ENCODE measurements around the gene NDRG2. TPM values are rescaled to one million over a fixed set of nuclear protein-coding genes. Genes with fewer than 3 reads are reported as not detected.

NDRG2 gene
- total and polyA plus RNA-seq, 9 of the 15 experiments (the other 6 are each of a cell fraction or from before 2014, with no cell fraction given) = 10.1 to 105 (median 41.0) TPM

GRCh38 chr14:21015312-21015711, 9.5 kb downstream of the NDRG2 start:
- Histone ChIP-seq H4K20me1 (replicated peaks; ENCODE audit: control insufficient read depth, insufficient read depth, low read length) (no peaks in the 10 kb centered on the region), H3K9me1 (ENCODE audit: control insufficient read depth, insufficient read depth, low read length) (no peaks in the 10 kb centered on the region), H3K9ac (ENCODE audit: insufficient read depth in 1 of 2, low read depth in 2 of 2, low read length in 2 of 2) (no peak overlapping the region), H3K27ac (ENCODE audit: extremely low read depth, low read depth, low read length) (no peak overlapping the region), H3K79me2 (ENCODE audit: control insufficient read depth, insufficient read depth, low read length) (no peaks in the 10 kb centered on the region), H3K36me3 (ENCODE audit: control insufficient read depth, insufficient read depth, low read length) (peaks cover 23% of the 10 kb centered on the region; the same call in 1 of the 3 replicates), H3K4me1 (replicated peaks in 1 of 2; ENCODE audit: control insufficient read depth in 2 of 2, insufficient read depth in 2 of 2, low read length in 2 of 2) (peaks cover 0 to 7% of the 10 kb centered on the region in 2 experiments; a peak in 1 of 5 replicates), H3K4me3 (no peak overlapping the region), H3K4me2 (ENCODE audit: insufficient read depth, low read length) (no peak overlapping the region), H2AFZ (ENCODE audit: low read depth, low read length) (no peak overlapping the region), H3K27me3 (ENCODE audit: control insufficient read depth in 2 of 2, insufficient read depth in 2 of 2, low read length in 2 of 2) (no peaks in the 10 kb centered on the region), H3K9me3 (replicated peaks; ENCODE audit: control insufficient read depth, insufficient read depth, low read depth, low read length) (no peaks in the 10 kb centered on the region)
- intact Hi-C loops (cut with micrococcal nuclease) (loop anchor here (2.0 kb wide), 1 partner anchor 79 kb away; no protein-coding TSS in a partner anchor), in situ Hi-C loops (cut with MboI) (no loop called here)
- FAIRE-seq = no peak
- 59% methylated on average over 6 of the region's 6 CpGs for WGBS (ENCODE audit: insufficient coverage, low coverage, missing lambda C conversion rate)
- POLR2A ChIA-PET = interaction anchor here (0.7 to 3.0 kb wide), 10 partner anchors 9 to 188 kb away, joined by 3 to 15 read pairs (median 4); partner anchors contain the start of gene NDRG2
- ATAC-seq = no peak
- DNase-seq (ENCODE audit: extremely low read depth in 1 of 4, low spot score in 3 of 4) = no peak
- CTCF ChIA-PET (ENCODE audit: low intra/inter-chr PET ratio) = interaction anchor here (1.1 to 2.5 kb wide), 4 partner anchors 24 to 89 kb away, joined by 3 to 33 read pairs (median 12); no protein-coding TSS in a partner anchor
- no TSS peak for BruUV-seq (replicated peaks)
- no peak for TF ChIP-seq ZMIZ1 (IDR thresholded peaks at IDR 0.05; ENCODE audit: low read depth in 2 of 2, low read length in 2 of 2)
- no peak for TF ChIP-seq ZNF282 (CRISPR knock-in tag; IDR thresholded peaks at IDR 0.05)
- TF ChIP-seq ATF6 (CRISPR knock-in tag; IDR thresholded peaks at IDR 0.05) = no peak
- TF ChIP-seq CHD1 (IDR thresholded peaks at IDR 0.05; ENCODE audit: low read length) = no peak
- TF ChIP-seq NFRKB (IDR thresholded peaks at IDR 0.05; ENCODE audit: low read depth) = no peak
- no peak for TF ChIP-seq RBM34 (IDR thresholded peaks at IDR 0.05; ENCODE audit: borderline replicate concordance, insufficient read depth, low read length)
- no peak for TF ChIP-seq ATF2 (CRISPR knock-in tag; IDR thresholded peaks at IDR 0.05)
- no peak for TF ChIP-seq ZNF184 (CRISPR knock-in tag; IDR thresholded peaks at IDR 0.05)
- TF ChIP-seq DNMT1 (IDR thresholded peaks at IDR 0.05) = no peak
- TF ChIP-seq SNIP1 (IDR thresholded peaks at IDR 0.05; ENCODE audit: low read depth) = no peak
- no peak for TF ChIP-seq JUND (IDR thresholded peaks at IDR 0.05; ENCODE audit: borderline replicate concordance, low read depth, low read length)
- TF ChIP-seq JUND (tag; IDR thresholded peaks at IDR 0.05; ENCODE audit: borderline replicate concordance, low read depth, low read length) = no peak
- TF ChIP-seq ZNF174 (CRISPR knock-in tag; IDR thresholded peaks at IDR 0.05) = no peak
- TF ChIP-seq, protein P1, sequence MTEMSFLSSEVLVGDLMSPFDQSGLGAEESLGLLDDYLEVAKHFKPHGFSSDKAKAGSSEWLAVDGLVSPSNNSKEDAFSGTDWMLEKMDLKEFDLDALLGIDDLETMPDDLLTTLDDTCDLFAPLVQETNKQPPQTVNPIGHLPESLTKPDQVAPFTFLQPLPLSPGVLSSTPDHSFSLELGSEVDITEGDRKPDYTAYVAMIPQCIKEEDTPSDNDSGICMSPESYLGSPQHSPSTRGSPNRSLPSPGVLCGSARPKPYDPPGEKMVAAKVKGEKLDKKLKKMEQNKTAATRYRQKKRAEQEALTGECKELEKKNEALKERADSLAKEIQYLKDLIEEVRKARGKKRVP (CRISPR knock-in tag; IDR thresholded peaks at IDR 0.05) = no peak

All from K562 (cell line).